Ishikawa (cell line): ENCODE measurements around the gene SS18L1.

Experiments used
- CEBPB ChIP-seq: IDR thresholded peaks from 2 replicates; pipeline ENCODE4 v1.6.1; 2012
- CREB1 ChIP-seq: IDR thresholded peaks from 2 replicates; pipeline ENCODE4 v1.6.1; 2012; ENCODE audit warnings: low read depth
- EGR1 ChIP-seq: IDR thresholded peaks from 2 replicates; pipeline ENCODE4 v1.6.1; 2012
- EP300 ChIP-seq: IDR thresholded peaks from 2 replicates; pipeline ENCODE4 v1.6.1; 2012; ENCODE audit warnings: borderline replicate concordance
- FOXM1 ChIP-seq: IDR thresholded peaks from 2 replicates; pipeline ENCODE4 v1.6.1; 2012; ENCODE audit warnings: low read depth, borderline replicate concordance
- TAF1 ChIP-seq: IDR thresholded peaks from 2 replicates; pipeline ENCODE4 v1.6.1; 2012; ENCODE audit warnings: low read depth, mild to moderate bottlenecking
- USF1 ChIP-seq: IDR thresholded peaks from 2 replicates; pipeline ENCODE4 v1.6.1; 2012
- YY1 ChIP-seq: IDR thresholded peaks from 2 replicates; pipeline ENCODE4 v1.6.1; 2012; ENCODE audit warnings: low read depth
- TF ChIP-seq, protein P1 (sequence below): IDR thresholded peaks from 2 replicates; pipeline ENCODE4 v1.6.1; 2012; ENCODE audit warnings: low read depth, mild to moderate bottlenecking
- TF ChIP-seq, protein P2 (sequence below): IDR thresholded peaks from 2 replicates; pipeline ENCODE4 v1.6.1; 2012

GRCh38 chr20:62163986-62164762 lies 20.6 kb downstream of the SS18L1 start:
- TF ChIP-seq, protein P1, sequence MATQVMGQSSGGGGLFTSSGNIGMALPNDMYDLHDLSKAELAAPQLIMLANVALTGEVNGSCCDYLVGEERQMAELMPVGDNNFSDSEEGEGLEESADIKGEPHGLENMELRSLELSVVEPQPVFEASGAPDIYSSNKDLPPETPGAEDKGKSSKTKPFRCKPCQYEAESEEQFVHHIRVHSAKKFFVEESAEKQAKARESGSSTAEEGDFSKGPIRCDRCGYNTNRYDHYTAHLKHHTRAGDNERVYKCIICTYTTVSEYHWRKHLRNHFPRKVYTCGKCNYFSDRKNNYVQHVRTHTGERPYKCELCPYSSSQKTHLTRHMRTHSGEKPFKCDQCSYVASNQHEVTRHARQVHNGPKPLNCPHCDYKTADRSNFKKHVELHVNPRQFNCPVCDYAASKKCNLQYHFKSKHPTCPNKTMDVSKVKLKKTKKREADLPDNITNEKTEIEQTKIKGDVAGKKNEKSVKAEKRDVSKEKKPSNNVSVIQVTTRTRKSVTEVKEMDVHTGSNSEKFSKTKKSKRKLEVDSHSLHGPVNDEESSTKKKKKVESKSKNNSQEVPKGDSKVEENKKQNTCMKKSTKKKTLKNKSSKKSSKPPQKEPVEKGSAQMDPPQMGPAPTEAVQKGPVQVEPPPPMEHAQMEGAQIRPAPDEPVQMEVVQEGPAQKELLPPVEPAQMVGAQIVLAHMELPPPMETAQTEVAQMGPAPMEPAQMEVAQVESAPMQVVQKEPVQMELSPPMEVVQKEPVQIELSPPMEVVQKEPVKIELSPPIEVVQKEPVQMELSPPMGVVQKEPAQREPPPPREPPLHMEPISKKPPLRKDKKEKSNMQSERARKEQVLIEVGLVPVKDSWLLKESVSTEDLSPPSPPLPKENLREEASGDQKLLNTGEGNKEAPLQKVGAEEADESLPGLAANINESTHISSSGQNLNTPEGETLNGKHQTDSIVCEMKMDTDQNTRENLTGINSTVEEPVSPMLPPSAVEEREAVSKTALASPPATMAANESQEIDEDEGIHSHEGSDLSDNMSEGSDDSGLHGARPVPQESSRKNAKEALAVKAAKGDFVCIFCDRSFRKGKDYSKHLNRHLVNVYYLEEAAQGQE: no peak
- TF ChIP-seq EGR1: no peak
- TF ChIP-seq USF1: no peak
- no peak for TF ChIP-seq FOXM1
- no peak for TF ChIP-seq CREB1
- no peak for TF ChIP-seq YY1
- TF ChIP-seq EP300: no peak
- no peak for TF ChIP-seq TAF1
- TF ChIP-seq, protein P2, sequence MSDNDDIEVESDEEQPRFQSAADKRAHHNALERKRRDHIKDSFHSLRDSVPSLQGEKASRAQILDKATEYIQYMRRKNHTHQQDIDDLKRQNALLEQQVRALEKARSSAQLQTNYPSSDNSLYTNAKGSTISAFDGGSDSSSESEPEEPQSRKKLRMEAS: no peak
- TF ChIP-seq CEBPB: no peak
